ENCODE data around the gene GRM8. TPM values are rescaled to one million over a fixed set of nuclear protein-coding genes. Genes with fewer than 3 reads are reported as not detected.

Gene GRM8
- total RNA-seq, 1 experiment from 2014 or later, result 1.8 TPM

- H2BK12ac ChIP-seq (ENCODE audit: insufficient read length, low read depth, low read length), result no peak overlapping the region
- no peaks in the 10 kb centered on the region for H4K20me1 ChIP-seq (ENCODE audit: control insufficient read depth, insufficient read depth, insufficient read length)
- H3K4me1 ChIP-seq (ENCODE audit: insufficient read depth, low read length), result no peaks in the 10 kb centered on the region
- H2BK120ac ChIP-seq (ENCODE audit: low read depth, low read length, poor library complexity, severe bottlenecking), result no peak overlapping the region
- no peak overlapping the region for H3K27ac ChIP-seq (ENCODE audit: insufficient read length, low read depth, low read length)
- Mint-ChIP-seq H3K9me3 (no peaks in the 10 kb centered on the region), H3K4me3 (no peak overlapping the region), H3K27ac (no peak overlapping the region), H3K36me3 (ENCODE audit: insufficient read depth in 1 of 3, low read depth in 3 of 3) (no peaks in the 10 kb centered on the region), H3K27me3 (ENCODE audit: low read depth) (peaks cover 30% of the 10 kb centered on the region), H3K4me1 (no peaks in the 10 kb centered on the region)
- no peaks in the 10 kb centered on the region for H3K27me3 ChIP-seq (ENCODE audit: insufficient read depth, low read length)
- no peaks in the 10 kb centered on the region for H3K9me3 ChIP-seq (ENCODE audit: control insufficient read depth, low read depth, low read length)
- no peak overlapping the region for H2AK5ac ChIP-seq (ENCODE audit: insufficient read length, low read length)
- no peak overlapping the region for H3K4ac ChIP-seq (ENCODE audit: low read depth, low read length)
- H2BK20ac ChIP-seq (ENCODE audit: low read depth, low read length, poor library complexity, severe bottlenecking), result no peak overlapping the region
- no peak for TF ChIP-seq CTCF (conservative IDR thresholded peaks at IDR 0.05)
- no peak overlapping the region for H3K14ac ChIP-seq (ENCODE audit: insufficient read depth, low read length)
- no peak overlapping the region for H2BK5ac ChIP-seq (ENCODE audit: insufficient read length, low read length)
- no peak overlapping the region for H2BK15ac ChIP-seq (ENCODE audit: low read depth, low read length)
- no peak overlapping the region for H3K4me2 ChIP-seq (ENCODE audit: insufficient read depth, insufficient read length, low read length)
- H3K79me1 ChIP-seq (ENCODE audit: insufficient read depth, low read depth, low read length, poor library complexity, severe bottlenecking), result no peaks in the 10 kb centered on the region
- no peaks in the 10 kb centered on the region for H3K23me2 ChIP-seq (ENCODE audit: insufficient read length, low read depth, low read length, poor library complexity, severe bottlenecking)
- no peak overlapping the region for H3T11ph ChIP-seq (ENCODE audit: low read length)
- no peak overlapping the region for H2AFZ ChIP-seq (ENCODE audit: low read length)
- no peak overlapping the region for H4K5ac ChIP-seq (ENCODE audit: insufficient read length, low read depth, low read length)
- H3K79me2 ChIP-seq (ENCODE audit: insufficient read depth, low read length), result no peaks in the 10 kb centered on the region
- no peak overlapping the region for H4K91ac ChIP-seq (ENCODE audit: insufficient read length, low read depth, low read length)
- H3K23ac ChIP-seq (ENCODE audit: insufficient read length, low read depth, low read length), result no peak overlapping the region
- no peak for DNase-seq
- no peak overlapping the region for H4K8ac ChIP-seq (replicated peaks; ENCODE audit: insufficient read length, low read depth, low read length)
- H3K9ac ChIP-seq (ENCODE audit: extremely low read depth, insufficient read length, low read length), result no peak overlapping the region
- WGBS (ENCODE audit: extremely low coverage, insufficient read length, low lambda C conversion rate), result no CpG with 5 or more reads among the region's 1 CpG
- H3K56ac ChIP-seq (ENCODE audit: insufficient read length, low read depth, low read length), result no peak overlapping the region
- no peak overlapping the region for H3K18ac ChIP-seq (ENCODE audit: insufficient read length, low read depth, low read length)
These were observed 17.4 kb upstream of the GRM8 start for GRCh38 chr7:127270093-127270492.

Measured in H9 (cell line).